ENCODE measurements around the gene CHST14. TPM values are rescaled to one million over a fixed set of nuclear protein-coding genes. Genes with fewer than 3 reads are reported as not detected.

The CHST14 gene
- polyA plus RNA-seq, 1 donor from 2014 or later, result 0.71 TPM

DNA sequence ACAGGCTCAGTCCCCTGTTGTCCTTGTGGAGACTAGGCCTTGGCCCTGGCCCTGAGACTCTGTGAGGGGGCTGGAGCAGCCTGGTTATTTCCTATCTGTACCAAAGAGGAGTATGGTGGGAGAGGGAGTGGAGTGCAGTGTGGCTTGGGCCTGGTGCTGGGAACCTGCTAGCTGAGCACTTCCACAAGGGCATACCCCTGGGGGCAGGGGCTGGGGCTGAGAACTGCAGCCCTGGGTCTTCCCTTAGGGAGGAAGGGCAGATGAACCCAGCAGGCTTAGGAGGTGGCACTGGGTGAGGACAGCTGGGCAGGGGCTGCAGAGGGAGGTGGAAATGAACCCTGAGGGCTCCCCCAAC lies 3.5 kb upstream of the CHST14 start:
- no peak overlapping the region for H3K4me2 ChIP-seq (ENCODE audit: low read length)
- H3K4me3 ChIP-seq (ENCODE audit: low read length), result no peak overlapping the region
- no peak overlapping the region for H2AFZ ChIP-seq (ENCODE audit: low read depth, low read length)
- TF ChIP-seq RAD21 (conservative IDR thresholded peaks at IDR 0.05) (no peak), TAF1 (IDR thresholded peaks at IDR 0.05; ENCODE audit: low read depth) (no peak), EZH2 (IDR thresholded peaks at IDR 0.05; ENCODE audit: borderline replicate concordance, insufficient read depth, low read length, poor library complexity, severe bottlenecking) (no peak), SMC3 (conservative IDR thresholded peaks at IDR 0.05; ENCODE audit: poor library complexity) (no peak), MXI1 (conservative IDR thresholded peaks at IDR 0.05; ENCODE audit: poor library complexity, severe bottlenecking) (no peak)
- H3K27ac ChIP-seq (ENCODE audit: low read length), result no peak overlapping the region
- no peaks in the 10 kb centered on the region for H3K9me3 ChIP-seq (ENCODE audit: low read length)
- H3K27me3 ChIP-seq (ENCODE audit: insufficient read depth, low read depth, low read length), result peaks cover 8% of the 10 kb centered on the region
- no peaks in the 10 kb centered on the region for H3K79me2 ChIP-seq (replicated peaks; ENCODE audit: insufficient read depth, low read length)
- H3K36me3 ChIP-seq (ENCODE audit: insufficient read depth, low read length), result no peaks in the 10 kb centered on the region
- H3K9ac ChIP-seq (ENCODE audit: low read length), result no peak overlapping the region
- no peaks in the 10 kb centered on the region for H3K9me2 ChIP-seq (ENCODE audit: insufficient read depth, low read length)
- H4K20me1 ChIP-seq (ENCODE audit: insufficient read depth), result no peaks in the 10 kb centered on the region
- H3F3A ChIP-seq (ENCODE audit: insufficient read depth, low read length, poor library complexity, severe bottlenecking), result no peaks in the 10 kb centered on the region

DNA sequence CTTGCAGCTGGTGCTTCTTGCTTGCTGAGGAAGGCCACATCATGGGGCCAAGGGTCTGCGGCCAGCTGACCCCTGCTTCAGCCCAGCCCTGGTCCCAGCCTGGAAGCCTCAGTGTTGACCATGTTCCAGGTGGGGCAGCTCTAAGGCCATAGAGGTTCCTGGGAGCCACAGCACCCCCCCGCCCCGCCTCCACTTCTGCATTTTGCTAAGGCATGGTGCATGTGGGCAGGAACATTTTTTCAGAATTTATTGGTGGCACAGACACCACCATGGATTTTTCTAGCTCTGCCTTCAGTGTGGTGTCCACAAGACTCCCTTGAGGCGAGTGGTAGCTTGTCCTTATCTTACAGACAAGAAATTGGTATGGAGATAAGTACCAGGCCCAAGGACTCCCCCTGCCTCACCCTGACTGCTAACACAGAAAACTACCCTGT lies 1.9 kb upstream of the CHST14 start:
- no peak for TF ChIP-seq SMC3 (conservative IDR thresholded peaks at IDR 0.05; ENCODE audit: poor library complexity)
- TF ChIP-seq POLR2AphosphoS5 (IDR thresholded peaks at IDR 0.05), result no peak
- TF ChIP-seq, protein P1, sequence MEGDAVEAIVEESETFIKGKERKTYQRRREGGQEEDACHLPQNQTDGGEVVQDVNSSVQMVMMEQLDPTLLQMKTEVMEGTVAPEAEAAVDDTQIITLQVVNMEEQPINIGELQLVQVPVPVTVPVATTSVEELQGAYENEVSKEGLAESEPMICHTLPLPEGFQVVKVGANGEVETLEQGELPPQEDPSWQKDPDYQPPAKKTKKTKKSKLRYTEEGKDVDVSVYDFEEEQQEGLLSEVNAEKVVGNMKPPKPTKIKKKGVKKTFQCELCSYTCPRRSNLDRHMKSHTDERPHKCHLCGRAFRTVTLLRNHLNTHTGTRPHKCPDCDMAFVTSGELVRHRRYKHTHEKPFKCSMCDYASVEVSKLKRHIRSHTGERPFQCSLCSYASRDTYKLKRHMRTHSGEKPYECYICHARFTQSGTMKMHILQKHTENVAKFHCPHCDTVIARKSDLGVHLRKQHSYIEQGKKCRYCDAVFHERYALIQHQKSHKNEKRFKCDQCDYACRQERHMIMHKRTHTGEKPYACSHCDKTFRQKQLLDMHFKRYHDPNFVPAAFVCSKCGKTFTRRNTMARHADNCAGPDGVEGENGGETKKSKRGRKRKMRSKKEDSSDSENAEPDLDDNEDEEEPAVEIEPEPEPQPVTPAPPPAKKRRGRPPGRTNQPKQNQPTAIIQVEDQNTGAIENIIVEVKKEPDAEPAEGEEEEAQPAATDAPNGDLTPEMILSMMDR (IDR thresholded peaks at IDR 0.05; ENCODE audit: poor library complexity, severe bottlenecking), result no peak
- no peak for TF ChIP-seq REST (IDR thresholded peaks at IDR 0.05; ENCODE audit: borderline replicate concordance)
- TF ChIP-seq RAD21 (conservative IDR thresholded peaks at IDR 0.05), result no peak
- no peak for TF ChIP-seq EP300 (conservative IDR thresholded peaks at IDR 0.05; ENCODE audit: poor library complexity, severe bottlenecking)
- no peak for TF ChIP-seq MXI1 (conservative IDR thresholded peaks at IDR 0.05; ENCODE audit: poor library complexity, severe bottlenecking)
- no peak for TF ChIP-seq TAF1 (IDR thresholded peaks at IDR 0.05; ENCODE audit: low read depth)
- no peak for TF ChIP-seq EZH2 (IDR thresholded peaks at IDR 0.05; ENCODE audit: borderline replicate concordance, insufficient read depth, low read length, poor library complexity, severe bottlenecking)
- Histone ChIP-seq H3K4me3 (ENCODE audit: low read length) (no peak overlapping the region), H3F3A (ENCODE audit: insufficient read depth, low read length, poor library complexity, severe bottlenecking) (no peaks in the 10 kb centered on the region), H3K9me2 (ENCODE audit: insufficient read depth, low read length) (no peaks in the 10 kb centered on the region), H3K27ac (ENCODE audit: low read length) (no peak overlapping the region), H4K20me1 (ENCODE audit: insufficient read depth) (no peaks in the 10 kb centered on the region), H3K36me3 (ENCODE audit: insufficient read depth, low read length) (no peaks in the 10 kb centered on the region), H3K9ac (ENCODE audit: low read length) (no peak overlapping the region), H3K9me3 (ENCODE audit: low read length) (no peaks in the 10 kb centered on the region), H3K27me3 (ENCODE audit: insufficient read depth, low read depth, low read length) (peaks cover 8% of the 10 kb centered on the region), H3K4me2 (ENCODE audit: low read length) (no peak overlapping the region), H2AFZ (ENCODE audit: low read depth, low read length) (no peak overlapping the region), H3K79me2 (replicated peaks; ENCODE audit: insufficient read depth, low read length) (no peaks in the 10 kb centered on the region)

All from neural cell (in vitro differentiated cells).